Measurements from ENCODE around the gene EFCAB14.

DNA sequence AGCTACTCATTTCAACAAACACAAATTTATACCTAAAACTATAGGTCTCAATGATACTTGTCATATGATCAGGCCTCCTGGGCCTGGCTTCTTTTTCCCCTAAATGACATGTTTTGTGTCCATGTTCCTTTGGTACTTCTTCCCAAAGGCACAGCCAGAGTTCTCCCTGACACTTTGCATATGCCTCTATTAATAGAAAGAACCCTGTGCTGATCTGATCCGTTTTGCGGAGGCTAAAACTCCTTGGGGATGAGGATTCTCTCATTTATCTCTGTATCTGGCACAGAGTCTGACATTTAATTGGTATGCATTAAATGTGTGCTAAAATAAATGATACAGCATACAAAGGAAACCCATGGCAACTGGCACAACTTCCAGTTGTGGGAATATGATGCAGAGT, 62.3 kb downstream of the EFCAB14 start:
- TF ChIP-seq CTCF (IDR thresholded peaks at IDR 0.05; ENCODE audit: extremely low read depth in 1 of 2, insufficient read depth in 1 of 2, low read depth in 1 of 2, low read length in 2 of 2), result no peak
- no peak for TF ChIP-seq POLR2AphosphoS5 (IDR thresholded peaks at IDR 0.05; ENCODE audit: insufficient read depth, low read depth, low read length)
- no peak for TF ChIP-seq MAX (IDR thresholded peaks at IDR 0.05; ENCODE audit: insufficient read depth, insufficient read length)
- no peak for TF ChIP-seq EZH2 (IDR thresholded peaks at IDR 0.05; ENCODE audit: borderline replicate concordance, low read depth, low read length, severe bottlenecking)

All from endothelial cell of umbilical vein (primary cell).